HG03175 (cell line): ENCODE results near the gene ZBTB7C.

Source experiments
- ATAC-seq: cut with Tn5 transposase; IDR thresholded peaks from one replicate; pipeline ENCODE4 v1.9.1; 2021; ENCODE audit warnings: mild to moderate bottlenecking, moderate library complexity; ENCODE audit not compliant: unreplicated experiment

Gene ZBTB7C

GRCh38 chr18:48199399-48199798, 209.8 kb downstream of the ZBTB7C start:
- no peak for ATAC-seq

- no peak for ATAC-seq
Observed at GRCh38 chr18:48197819-48198218, 211.4 kb downstream of the ZBTB7C start.

- no peak for ATAC-seq
Observed at GRCh38 chr18:48195787-48196186, 213.4 kb downstream of the ZBTB7C start.

- no peak for ATAC-seq
Observed at GRCh38 chr18:48194591-48195181, 214.5 kb downstream of the ZBTB7C start.

GRCh38 chr18:48193521-48194492, 215.4 kb downstream of the ZBTB7C start:
- no peak for ATAC-seq

GRCh38 chr18:48192542-48192941, 216.6 kb downstream of the ZBTB7C start:
- ATAC-seq, result no peak

GRCh38 chr18:48191494-48191893, 217.7 kb downstream of the ZBTB7C start:
- ATAC-seq, result no peak

- ATAC-seq, result no peak
Observed at GRCh38 chr18:48190994-48191393, 218.2 kb downstream of the ZBTB7C start.

- no peak for ATAC-seq
Observed at GRCh38 chr18:48188609-48189008, 220.6 kb downstream of the ZBTB7C start.

- no peak for ATAC-seq
Observed at GRCh38 chr18:48186861-48187260, 222.3 kb downstream of the ZBTB7C start.

GRCh38 chr18:48186131-48186766, 222.9 kb downstream of the ZBTB7C start:
- no peak for ATAC-seq

GRCh38 chr18:48184118-48184517, 225.1 kb downstream of the ZBTB7C start:
- no peak for ATAC-seq

- no peak for ATAC-seq
Observed at GRCh38 chr18:48183613-48184012, 225.6 kb downstream of the ZBTB7C start.

- ATAC-seq, result no peak
Observed at GRCh38 chr18:48182779-48183178, 226.4 kb downstream of the ZBTB7C start.

- ATAC-seq, result no peak
Observed at GRCh38 chr18:48181857-48182256, 227.3 kb downstream of the ZBTB7C start.

GRCh38 chr18:48181087-48181823, 227.9 kb downstream of the ZBTB7C start:
- ATAC-seq, result no peak

GRCh38 chr18:48179666-48180065, 229.5 kb downstream of the ZBTB7C start:
- no peak for ATAC-seq

GRCh38 chr18:48179001-48179400, 230.2 kb downstream of the ZBTB7C start:
- ATAC-seq, result no peak

GRCh38 chr18:48176909-48177308, 232.3 kb downstream of the ZBTB7C start:
- no peak for ATAC-seq

- no peak for ATAC-seq
Observed at GRCh38 chr18:48173557-48173956, 235.6 kb downstream of the ZBTB7C start.
